Effector CD8-positive, alpha-beta T cell (primary cell): ENCODE data around the gene NEDD9.

Experiments
- DNase-seq: peaks from one replicate; lab custom pipeline; 2025; lab: John Stamatoyannopoulos, UW

NEDD9 gene

GRCh38 chr6:11217360-11218101, 14.9 kb downstream of the NEDD9 start:
- DNase-seq, result no peak

DNA sequence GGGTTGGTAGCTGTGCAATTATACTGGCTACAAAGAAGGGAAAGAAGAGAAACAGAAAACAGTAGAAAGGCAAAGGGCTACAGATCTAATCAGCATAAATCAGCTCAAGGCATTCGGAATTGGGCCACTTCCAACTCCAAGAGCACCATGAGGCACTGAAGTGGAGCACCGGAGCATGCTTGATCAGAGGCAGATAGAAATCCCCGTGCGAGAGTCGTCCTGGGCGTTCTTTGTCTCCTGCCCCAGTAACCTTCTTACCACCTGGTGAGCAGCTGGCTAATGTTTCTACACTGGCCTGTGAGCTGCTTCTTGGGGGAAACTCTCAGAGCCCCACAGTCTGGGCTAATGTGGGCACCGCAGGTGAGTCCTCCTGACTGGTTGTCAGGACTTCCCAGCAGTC, 16.7 kb downstream of the NEDD9 start:
- DNase-seq, result no peak

DNA sequence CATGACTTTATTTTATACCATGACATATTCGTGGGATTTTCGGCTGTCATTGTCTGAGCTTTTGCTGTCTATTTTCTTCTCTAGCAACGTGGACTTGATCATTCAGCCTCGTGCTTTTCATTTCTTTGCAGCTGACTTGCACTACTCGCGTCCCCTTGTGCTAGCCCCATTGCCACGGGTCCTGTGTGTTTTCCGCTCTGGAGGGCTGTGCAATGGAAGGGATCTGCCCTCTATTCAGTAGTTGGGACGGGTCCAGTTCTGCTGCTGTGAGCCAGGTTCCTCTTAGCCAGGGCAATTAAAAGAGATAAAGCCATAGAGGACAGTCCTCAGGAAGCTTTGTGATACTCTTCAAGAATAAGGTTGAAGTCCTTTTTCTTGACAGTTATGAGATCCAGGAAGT, 17.6 kb downstream of the NEDD9 start:
- DNase-seq, result no peak

- no peak for DNase-seq
Measured at GRCh38 chr6:11214084-11214833, 18.2 kb downstream of the NEDD9 start.

- no peak for DNase-seq
Measured at GRCh38 chr6:11213422-11214021, 18.9 kb downstream of the NEDD9 start.

- no peak for DNase-seq
Measured at GRCh38 chr6:11212664-11213063, 19.8 kb downstream of the NEDD9 start.

- no peak for DNase-seq
Measured at GRCh38 chr6:11211254-11211653, 21.2 kb downstream of the NEDD9 start.

- DNase-seq, result no peak
Measured at GRCh38 chr6:11210386-11211138, 21.9 kb downstream of the NEDD9 start.

DNA sequence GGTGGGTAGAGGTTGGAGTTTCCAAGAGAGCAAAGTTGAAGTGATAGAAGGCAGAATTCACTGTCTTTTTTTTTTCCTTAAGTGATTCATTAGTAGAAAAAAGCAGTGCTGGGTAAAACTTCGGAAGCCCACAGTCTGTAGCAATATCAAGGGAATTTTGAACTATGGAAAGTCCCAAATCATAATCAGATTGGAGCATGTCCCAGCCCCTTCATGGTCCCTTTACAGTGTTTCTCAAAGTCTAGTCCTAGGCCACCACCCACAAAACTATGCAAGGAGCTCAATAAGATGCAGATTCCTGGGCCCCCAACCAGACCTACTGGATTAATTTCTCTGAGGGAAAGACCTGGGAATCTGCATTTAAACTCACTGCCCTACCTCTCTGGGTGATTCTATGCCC, 22.6 kb downstream of the NEDD9 start:
- no peak for DNase-seq

GRCh38 chr6:11209369-11209768, 23.1 kb downstream of the NEDD9 start:
- no peak for DNase-seq

- no peak for DNase-seq
Measured at GRCh38 chr6:11208854-11209253, 23.6 kb downstream of the NEDD9 start.

DNA sequence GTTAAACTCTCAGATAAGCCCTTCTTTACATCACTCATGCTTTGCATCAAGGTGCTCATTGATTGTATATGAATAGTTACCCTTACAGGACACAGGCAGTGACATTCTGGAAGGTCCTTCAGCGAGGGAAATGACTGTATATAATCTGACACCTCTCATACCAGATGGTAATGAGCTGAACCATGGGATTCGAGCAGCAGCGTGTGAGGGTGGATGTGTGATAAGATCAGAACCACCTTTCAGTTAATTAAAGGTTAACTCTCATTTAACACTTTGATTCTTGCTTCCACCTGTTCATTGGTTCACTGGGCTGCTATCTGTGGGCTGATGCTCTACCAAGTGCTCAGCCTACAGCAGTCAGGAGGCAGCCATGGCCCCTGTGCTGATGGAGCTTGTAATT, 24.2 kb downstream of the NEDD9 start:
- DNase-seq, result no peak

- no peak for DNase-seq
Measured at GRCh38 chr6:11207199-11207968, 25.1 kb downstream of the NEDD9 start.

DNA sequence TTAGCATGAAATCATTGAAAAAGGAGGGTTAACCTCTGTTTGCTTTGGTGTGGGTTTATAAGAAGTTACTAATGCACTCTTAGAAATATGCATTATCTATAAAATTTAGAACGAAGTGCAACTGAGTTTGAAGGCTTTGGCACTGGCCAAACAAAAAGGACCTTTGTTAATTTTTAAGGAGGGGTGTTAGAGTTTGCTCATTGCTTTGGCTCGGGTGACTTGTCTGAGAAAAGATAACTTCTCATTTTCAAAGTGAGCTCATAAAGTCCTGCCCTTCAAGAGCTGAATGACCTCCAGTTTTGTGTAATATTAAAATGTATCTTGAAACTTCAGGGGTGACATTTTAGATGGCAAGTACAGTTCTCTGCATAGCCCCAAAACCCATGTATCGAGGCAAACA, 25.9 kb downstream of the NEDD9 start:
- DNase-seq, result no peak

GRCh38 chr6:11204794-11205366, 27.6 kb downstream of the NEDD9 start:
- DNase-seq, result no peak

GRCh38 chr6:11204005-11204399, 28.5 kb downstream of the NEDD9 start:
- no peak for DNase-seq

- no peak for DNase-seq
Measured at GRCh38 chr6:11203306-11204004, 29.0 kb downstream of the NEDD9 start.

DNA sequence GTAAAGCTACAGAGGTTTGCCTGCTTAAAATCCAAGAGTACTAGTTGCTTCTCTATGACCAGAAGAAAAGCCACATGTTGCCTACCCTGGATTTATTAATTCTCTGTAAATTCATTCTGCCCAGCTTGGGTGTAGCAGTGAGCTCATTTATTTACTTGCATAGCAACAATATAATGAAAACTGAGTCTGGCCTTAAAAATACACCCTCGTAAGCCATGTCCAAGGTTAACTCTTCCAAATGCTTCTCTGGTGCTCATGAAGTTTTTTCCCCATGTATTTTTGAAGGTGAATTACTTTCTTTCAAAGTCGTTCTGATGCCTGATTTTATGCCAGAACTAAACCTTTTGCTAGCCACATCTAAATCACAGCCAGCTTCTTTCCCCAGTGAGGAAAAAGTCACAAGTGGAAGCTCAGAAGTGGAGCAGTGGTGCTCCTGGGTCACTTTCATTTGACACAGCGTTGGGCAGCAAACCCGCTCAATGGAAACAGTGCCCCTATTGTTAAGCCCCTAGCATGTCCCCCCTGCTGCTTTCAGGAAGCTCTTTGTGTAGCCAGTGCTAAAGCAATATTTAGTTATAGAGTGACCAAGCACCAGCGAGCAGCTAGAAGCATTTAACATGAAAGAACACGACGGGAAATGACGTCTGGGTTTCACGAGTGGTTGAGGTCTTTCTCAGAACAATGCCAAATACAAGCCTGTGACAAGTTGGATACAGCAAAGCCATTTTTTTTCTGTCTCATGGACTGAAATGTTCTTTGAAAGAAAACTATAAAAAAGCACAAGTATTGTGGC, 29.8 kb downstream of the NEDD9 start:
- DNase-seq, result no peak

DNA sequence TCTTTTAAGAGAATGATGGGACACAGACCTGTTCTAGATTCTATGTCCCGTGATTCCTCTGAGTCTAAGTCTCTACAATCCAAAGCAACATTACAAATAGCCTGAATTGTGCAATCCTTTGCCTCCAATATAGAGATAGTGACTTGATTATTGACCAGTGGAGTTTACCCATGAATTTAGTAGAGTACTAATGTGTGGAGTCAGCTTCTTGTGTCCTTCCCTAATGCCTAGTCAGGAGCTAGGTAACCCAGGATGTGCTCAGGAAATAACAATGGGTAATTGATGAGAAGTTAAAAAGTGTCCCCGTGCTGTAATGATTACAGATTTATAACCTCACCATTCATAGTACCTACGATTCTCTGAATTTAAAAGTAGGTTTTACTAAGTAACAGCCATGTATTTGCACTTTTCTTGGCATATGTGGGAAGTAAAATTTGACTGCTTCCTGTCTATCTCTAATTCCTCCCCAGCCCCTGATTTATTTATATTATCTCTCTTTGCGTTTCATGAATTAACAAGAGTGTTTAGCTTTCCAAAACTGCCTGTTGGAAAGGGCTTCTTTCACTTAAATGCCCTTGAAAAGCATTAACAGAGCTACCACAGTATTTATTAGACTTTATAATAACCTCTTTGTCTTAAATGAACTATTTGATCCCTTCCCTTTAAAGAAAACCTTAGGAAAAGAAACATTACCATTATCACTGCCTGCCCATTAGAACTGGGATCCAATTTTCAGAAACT, 30.5 kb downstream of the NEDD9 start:
- no peak for DNase-seq
